ENCODE data around the gene AATF. TPM values are rescaled to one million over a fixed set of nuclear protein-coding genes. Genes with fewer than 3 reads are reported as not detected.
A peak's percentile ranks its signal among the peaks of the same experiment; 100 is the strongest.

Gene AATF
- polyA plus RNA-seq, 3 donors = 24.3 to 57.9 (median 41.1) TPM

- no peaks in the 10 kb centered on the region for H3K79me2 ChIP-seq (ENCODE audit: insufficient read depth, low read length)
- H3K9me3 ChIP-seq (replicated peaks in 1 of 2; ENCODE audit: control insufficient read depth in 1 of 2, insufficient read depth in 1 of 2, low read length in 2 of 2) = no peaks in the 10 kb centered on the region
- DNase-seq = no peak
- Mint-ChIP-seq H3K4me3 (no peak overlapping the region), H3K9me3 (no peaks in the 10 kb centered on the region), H3K4me1 (peaks cover 9% of the 10 kb centered on the region), H3K27ac (peak overlapping the region in 2 of 7 donors; percentile 0 to 5), H3K36me3 (peaks cover 53 to 70% of the 10 kb centered on the region in 2 donors), H3K27me3 (ENCODE audit: low read depth in 3 of 3) (no peaks in the 10 kb centered on the region)
- H3K9ac ChIP-seq (ENCODE audit: insufficient read depth, low read length, poor library complexity, severe bottlenecking) = no peak overlapping the region
- H3K27me3 ChIP-seq (ENCODE audit: control insufficient read depth in 2 of 2, insufficient read depth in 2 of 2, low read length in 2 of 2) = no peaks in the 10 kb centered on the region
- H3K4me2 ChIP-seq (replicated peaks; ENCODE audit: extremely low read depth, low read length, poor library complexity, severe bottlenecking) = no peak overlapping the region
- peaks cover under 1% of the 10 kb centered on the region for H4K20me1 ChIP-seq (ENCODE audit: insufficient read depth, low read length)
- no peak overlapping the region for H2AFZ ChIP-seq (ENCODE audit: insufficient read depth, low read depth, low read length, poor library complexity, severe bottlenecking)
- H3K4me3 ChIP-seq (replicated peaks in 1 of 3; ENCODE audit: low read depth in 2 of 3, low read length in 3 of 3) = no peak overlapping the region
- intact Hi-C loops (cut with micrococcal nuclease) = no loop called here
- TF ChIP-seq CTCF (IDR thresholded peaks at IDR 0.05) = no peak
- H3K27ac ChIP-seq (ENCODE audit: low read depth in 1 of 2, low read length in 2 of 2) = no peak overlapping the region
- peaks cover 0 to 4% of the 10 kb centered on the region in 2 donors for H3K4me1 ChIP-seq (ENCODE audit: control insufficient read depth in 1 of 2, insufficient read depth in 2 of 2, low read length in 2 of 2)
- WGBS (ENCODE audit: insufficient coverage) = 45% methylated on average over 3 of the region's 3 CpGs
- H3K36me3 ChIP-seq (replicated peaks in 1 of 2; ENCODE audit: control insufficient read depth in 1 of 2, insufficient read depth in 2 of 2, low read length in 2 of 2) = peaks cover 31 to 82% of the 10 kb centered on the region in 2 donors
Measured at GRCh38 chr17:37024181-37024637, 75.5 kb downstream of the AATF start.

DNA sequence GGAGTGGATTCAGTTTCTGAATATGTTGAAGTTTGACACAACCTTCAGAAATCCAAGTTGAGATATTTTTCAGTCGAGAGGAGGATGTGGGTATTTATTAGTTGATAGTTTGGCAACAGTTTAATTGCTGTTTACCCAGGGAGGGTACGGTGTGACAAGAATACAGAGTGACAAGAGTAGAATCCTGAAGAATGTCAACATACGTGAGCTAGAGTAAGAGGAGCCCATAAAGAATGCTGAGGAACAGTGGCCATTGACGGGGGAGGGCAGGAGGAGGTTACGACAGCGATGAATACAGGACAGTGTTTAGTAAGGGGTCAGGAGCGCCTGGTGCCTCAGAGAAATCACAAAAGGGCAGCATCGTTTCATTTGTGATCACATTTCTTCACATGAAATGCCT, 76.5 kb downstream of the AATF start:
- no peaks in the 10 kb centered on the region for H3K9me3 ChIP-seq (replicated peaks in 1 of 2; ENCODE audit: control insufficient read depth in 1 of 2, insufficient read depth in 1 of 2, low read length in 2 of 2)
- DNase-seq = no peak
- no peaks in the 10 kb centered on the region for H3K27me3 ChIP-seq (ENCODE audit: control insufficient read depth in 2 of 2, insufficient read depth in 2 of 2, low read length in 2 of 2)
- no peak overlapping the region for H3K4me3 ChIP-seq (replicated peaks in 1 of 3; ENCODE audit: low read depth in 2 of 3, low read length in 3 of 3)
- intact Hi-C loops (cut with micrococcal nuclease) = no loop called here
- H3K27me3 Mint-ChIP-seq (ENCODE audit: low read depth in 3 of 3) = no peaks in the 10 kb centered on the region
- H3K36me3 Mint-ChIP-seq = peaks cover 46 to 69% of the 10 kb centered on the region in 2 donors
- TF ChIP-seq CTCF (IDR thresholded peaks at IDR 0.05) = no peak
- peaks cover 23 to 72% of the 10 kb centered on the region in 2 donors for H3K36me3 ChIP-seq (replicated peaks in 1 of 2; ENCODE audit: control insufficient read depth in 1 of 2, insufficient read depth in 2 of 2, low read length in 2 of 2)
- no peaks in the 10 kb centered on the region for H3K9me3 Mint-ChIP-seq
- H3K79me2 ChIP-seq (ENCODE audit: insufficient read depth, low read length) = no peaks in the 10 kb centered on the region
- H4K20me1 ChIP-seq (ENCODE audit: insufficient read depth, low read length) = no peaks in the 10 kb centered on the region
- 80% methylated on average over 5 of the region's 8 CpGs for WGBS (ENCODE audit: insufficient coverage)
- H3K27ac Mint-ChIP-seq = no peak overlapping the region
- H3K4me1 Mint-ChIP-seq = peaks cover 9% of the 10 kb centered on the region
- no peak overlapping the region for H3K9ac ChIP-seq (ENCODE audit: insufficient read depth, low read length, poor library complexity, severe bottlenecking)
- no peak overlapping the region for H2AFZ ChIP-seq (ENCODE audit: insufficient read depth, low read depth, low read length, poor library complexity, severe bottlenecking)
- no peak overlapping the region for H3K27ac ChIP-seq (ENCODE audit: low read depth in 1 of 2, low read length in 2 of 2)
- H3K4me3 Mint-ChIP-seq = no peak overlapping the region
- no peak overlapping the region for H3K4me2 ChIP-seq (replicated peaks; ENCODE audit: extremely low read depth, low read length, poor library complexity, severe bottlenecking)
- peaks cover 0 to 4% of the 10 kb centered on the region in 2 donors for H3K4me1 ChIP-seq (ENCODE audit: control insufficient read depth in 1 of 2, insufficient read depth in 2 of 2, low read length in 2 of 2)
